Measurements from ENCODE around the gene GRIP1. TPM values are rescaled to one million over a fixed set of nuclear protein-coding genes. Genes with fewer than 3 reads are reported as not detected.

GRIP1 gene
- total RNA-seq, 4 donors from 2014 or later = 14.3 to 319 (median 20.6) TPM

DNA sequence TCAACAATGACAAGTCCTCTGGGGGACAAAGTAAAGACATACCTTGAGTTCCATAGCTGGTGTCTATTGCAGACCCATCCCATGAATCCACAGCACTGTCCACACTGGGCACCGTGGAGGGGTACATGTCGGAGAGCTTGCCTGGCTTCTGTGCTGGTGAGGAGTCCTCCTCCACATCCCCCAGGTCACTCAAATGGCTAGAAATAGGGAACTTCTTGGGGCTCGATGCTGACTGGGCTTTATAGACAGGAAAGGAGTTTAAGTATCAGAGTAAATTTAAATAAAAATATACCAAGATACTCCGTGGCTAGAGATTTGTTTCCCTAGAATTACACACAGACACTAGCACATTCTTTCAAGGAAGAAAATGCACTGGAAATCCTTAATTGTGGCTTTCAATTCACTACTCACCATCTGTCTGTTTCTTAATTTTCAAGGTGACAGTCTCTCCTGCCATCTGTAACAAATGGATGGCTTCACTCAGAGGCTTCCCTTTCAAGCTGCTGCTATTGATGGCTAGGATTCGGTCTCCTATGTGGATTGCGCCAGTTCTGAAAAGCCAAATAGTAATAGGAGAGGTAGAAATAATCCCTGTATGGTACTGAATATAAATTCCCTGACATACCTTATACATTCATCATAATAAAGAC, 286.5 kb downstream of the GRIP1 start:
- 95% methylated on average over 6 of the region's 6 CpGs for WGBS
- H3K9me3 ChIP-seq = no peaks in the 10 kb centered on the region
- H3K4me3 ChIP-seq = no peak overlapping the region
- no peaks in the 10 kb centered on the region for H3K36me3 ChIP-seq
- no peak overlapping the region for H3K27ac ChIP-seq
- no peak for DNase-seq (ENCODE audit: low spot score in 2 of 2)
- no peaks in the 10 kb centered on the region for H3K27me3 ChIP-seq
- no peak for TF ChIP-seq POLR2A (IDR thresholded peaks at IDR 0.05)
- H3K4me1 ChIP-seq = no peaks in the 10 kb centered on the region

DNA sequence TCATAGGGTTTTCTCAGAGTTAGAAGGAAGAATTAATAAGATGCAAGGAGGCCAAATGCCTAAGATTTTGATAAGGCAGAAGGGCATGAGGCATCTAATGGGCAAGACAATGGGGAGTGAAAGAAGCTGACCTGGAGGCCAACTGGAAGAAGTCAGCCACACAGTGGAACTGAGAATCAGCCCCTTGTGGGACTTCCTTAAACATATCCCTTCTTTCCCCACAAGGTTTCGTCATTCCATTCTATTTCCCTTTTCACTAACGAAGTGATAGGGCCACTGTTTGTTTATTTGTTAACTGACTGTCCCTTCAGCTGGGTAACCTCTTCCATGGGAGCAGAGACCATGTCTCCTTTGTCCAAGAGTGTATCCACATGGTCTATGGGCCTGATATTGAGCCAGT, 290.4 kb downstream of the GRIP1 start:
- Histone ChIP-seq H3K27ac (no peak overlapping the region), H3K9me3 (no peaks in the 10 kb centered on the region), H3K36me3 (no peaks in the 10 kb centered on the region), H3K4me1 (no peaks in the 10 kb centered on the region), H3K27me3 (no peaks in the 10 kb centered on the region), H3K4me3 (no peak overlapping the region)
- WGBS = 87% methylated on average over 2 of the region's 2 CpGs
- TF ChIP-seq CTCF (IDR thresholded peaks at IDR 0.05) (no peak), EP300 (IDR thresholded peaks at IDR 0.05) (no peak), POLR2A (IDR thresholded peaks at IDR 0.05) (no peak), POLR2AphosphoS5 (IDR thresholded peaks at IDR 0.05) (no peak)
- no peak for DNase-seq (ENCODE audit: low spot score in 2 of 2)

DNA sequence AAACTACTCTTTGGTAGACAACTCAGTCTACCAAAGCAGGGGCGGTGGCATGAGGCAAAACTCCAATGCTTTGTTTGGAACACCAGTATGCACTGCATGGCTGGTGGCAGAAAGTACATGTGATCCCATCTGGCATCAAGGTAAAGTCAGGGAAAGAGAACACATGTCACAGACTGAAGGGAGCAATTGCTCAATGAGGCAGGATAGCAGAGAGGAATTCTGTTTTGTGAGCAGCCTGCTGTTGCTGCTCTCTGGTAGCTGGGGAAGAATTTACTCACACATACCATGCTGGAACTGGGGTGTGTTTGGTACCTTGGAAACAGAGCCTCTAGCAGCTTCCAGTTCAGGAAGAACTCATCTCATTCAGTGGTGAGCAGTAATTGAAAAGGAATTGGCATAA, 291.8 kb downstream of the GRIP1 start:
- no peaks in the 10 kb centered on the region for H3K27me3 ChIP-seq
- H3K4me1 ChIP-seq = no peaks in the 10 kb centered on the region
- no peak overlapping the region for H3K4me3 ChIP-seq
- H3K27ac ChIP-seq = no peak overlapping the region
- TF ChIP-seq EP300 (IDR thresholded peaks at IDR 0.05) (no peak), CTCF (IDR thresholded peaks at IDR 0.05) (no peak), POLR2A (IDR thresholded peaks at IDR 0.05) (no peak), POLR2AphosphoS5 (IDR thresholded peaks at IDR 0.05) (no peak)
- no peaks in the 10 kb centered on the region for H3K36me3 ChIP-seq
- no peaks in the 10 kb centered on the region for H3K9me3 ChIP-seq
- no peak for DNase-seq (ENCODE audit: low spot score in 2 of 2)
- WGBS = 100% methylated on average over 1 of the region's 1 CpG

DNA sequence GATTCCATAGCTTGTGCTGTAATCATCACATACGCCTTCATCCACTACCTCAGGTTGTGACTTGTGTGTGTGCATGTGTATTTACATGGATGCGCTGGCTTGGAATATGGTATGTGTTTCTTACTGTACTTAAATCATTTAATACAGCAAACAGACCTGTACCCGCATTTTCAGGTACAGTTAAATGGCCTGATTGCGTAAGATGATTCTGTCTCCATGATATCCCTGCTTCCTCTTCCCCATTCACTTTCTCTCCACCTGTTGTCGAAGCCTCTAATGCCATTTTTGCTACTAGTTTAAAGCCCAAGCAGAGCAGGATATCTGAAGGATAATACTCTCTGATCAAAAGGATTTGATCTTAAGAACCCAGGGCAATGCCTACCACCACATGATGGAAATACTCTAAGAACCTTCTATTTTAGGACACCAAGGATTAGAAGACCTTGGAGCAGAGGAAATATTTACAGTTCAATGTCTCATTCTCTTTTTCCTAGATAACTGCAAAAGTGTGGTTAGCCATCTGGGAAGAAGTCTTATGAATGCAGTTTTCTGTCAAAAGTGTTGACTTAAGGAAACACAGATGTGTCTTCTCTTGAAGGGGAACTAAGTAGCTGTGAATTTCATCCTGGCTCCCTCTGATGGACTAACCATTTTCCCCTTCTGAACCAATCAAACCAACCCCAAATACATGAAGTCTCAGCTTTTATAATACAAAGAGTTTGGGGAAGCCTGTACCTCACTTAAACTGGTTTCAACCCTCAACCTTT, 297.9 kb downstream of the GRIP1 start:
- no peaks in the 10 kb centered on the region for H3K9me3 ChIP-seq
- no peak for DNase-seq (ENCODE audit: low spot score in 2 of 2)
- no peak overlapping the region for H3K4me3 ChIP-seq
- no peaks in the 10 kb centered on the region for H3K36me3 ChIP-seq
- 93% methylated on average over 5 of the region's 5 CpGs for WGBS
- no peaks in the 10 kb centered on the region for H3K27me3 ChIP-seq
- no peaks in the 10 kb centered on the region for H3K4me1 ChIP-seq
- no peak for TF ChIP-seq POLR2AphosphoS5 (IDR thresholded peaks at IDR 0.05)
- TF ChIP-seq CTCF (IDR thresholded peaks at IDR 0.05) = no peak
- TF ChIP-seq POLR2A (IDR thresholded peaks at IDR 0.05) = no peak
- TF ChIP-seq EP300 (IDR thresholded peaks at IDR 0.05) = no peak
- H3K27ac ChIP-seq = no peak overlapping the region

- TF ChIP-seq POLR2A (IDR thresholded peaks at IDR 0.05) (no peak), CTCF (IDR thresholded peaks at IDR 0.05) (no peak), EP300 (IDR thresholded peaks at IDR 0.05) (no peak), POLR2AphosphoS5 (IDR thresholded peaks at IDR 0.05) (no peak)
- 97% methylated on average over 6 of the region's 6 CpGs for WGBS
- H3K27ac ChIP-seq = no peak overlapping the region
- no peaks in the 10 kb centered on the region for H3K27me3 ChIP-seq
- H3K4me1 ChIP-seq = no peaks in the 10 kb centered on the region
- no peaks in the 10 kb centered on the region for H3K36me3 ChIP-seq
- DNase-seq (ENCODE audit: low spot score in 2 of 2) = no peak
- no peak overlapping the region for H3K4me3 ChIP-seq
- H3K9me3 ChIP-seq = no peaks in the 10 kb centered on the region
Observed at GRCh38 chr12:66379616-66380015, 299.3 kb downstream of the GRIP1 start.
